BJ (cell line): ENCODE results near the gene PRR5L. TPM values are rescaled to one million over a fixed set of nuclear protein-coding genes. Genes with fewer than 3 reads are reported as not detected.

Experiments used
- CTCF ChIA-PET: fragments of 350-600 bp; formaldehyde crosslinking; extraction: SDS; loops from one replicate; lab custom pipeline; 2021; ENCODE audit warnings: antibody characterized with exemption, inconsistent platforms; lab: Yijun Ruan, JAX
- POLR2A ChIA-PET: fragments of 300-600 bp; sonication (Branson Sonifier 250); formaldehyde crosslinking; extraction: SDS; loops from one replicate; lab custom pipeline; 2021; ENCODE audit warnings: antibody characterized with exemption; lab: Charles Lee
- DNase-seq: peaks from one replicate; pipeline ENCODE4 v3.0.0-alpha.2; 2011; ENCODE audit warnings: low read depth
- H3K27me3 ChIP-seq: 2 replicates; pipeline ENCODE4 v1.6.0; 2011; ENCODE audit warnings: low read length; ENCODE audit not compliant: control insufficient read depth, insufficient read depth
- H3K36me3 ChIP-seq: 2 replicates; pipeline ENCODE4 v1.5.1; 2011; ENCODE audit warnings: low read length; ENCODE audit not compliant: control insufficient read depth, insufficient read depth
- H3K4me3 ChIP-seq: 2 replicates; pipeline ENCODE4 v1.5.1; 2011; ENCODE audit warnings: low read depth, mild to moderate bottlenecking, control low read depth, low read length
- CTCF ChIP-seq: IDR thresholded peaks from 2 replicates; pipeline ENCODE4 v1.5.1; 2011; ENCODE audit warnings: low read depth, mild to moderate bottlenecking, control low read depth, inconsistent platforms, low read length, moderate library complexity; ENCODE audit not compliant: insufficient read depth
- polyA plus RNA-seq: library from polyadenylated mRNA; depleted of rRNA; stranded (reverse); fragments of >200 nt; gene quantifications from 2 replicates; pipeline ENCODE4 v1.2.3, GENCODE V29; 2011

PRR5L gene
- polyA plus RNA-seq, 1 experiment = 13.3 TPM

GRCh38 chr11:36449561-36450096, 153.5 kb downstream of the PRR5L start:
- ChIA-PET CTCF (interaction anchor here (0.6 to 2.2 kb wide), 5 partner anchors 16 to 157 kb away, joined by 3 to 9 read pairs (median 5); no protein-coding TSS in a partner anchor), POLR2A (interaction anchor here (0.6 kb wide), 1 partner anchor 15 kb away, joined by 3 read pairs; no protein-coding TSS in a partner anchor)
- H3K4me3 ChIP-seq = no peak overlapping the region

GRCh38 chr11:36450110-36450572, 154.1 kb downstream of the PRR5L start:
- Histone ChIP-seq H3K27me3 (no peaks in the 10 kb centered on the region), H3K4me3 (no peak overlapping the region), H3K36me3 (peaks cover 6% of the 10 kb centered on the region)
- ChIA-PET POLR2A (interaction anchor here (0.6 kb wide), 1 partner anchor 15 kb away, joined by 3 read pairs; no protein-coding TSS in a partner anchor), CTCF (interaction anchor here (0.6 to 2.2 kb wide), 4 partner anchors 18 to 158 kb away, joined by 3 to 9 read pairs (median 5); no protein-coding TSS in a partner anchor)
- DNase-seq = no peak
- TF ChIP-seq CTCF = no peak

More at GRCh38 chr11:36449561-36450096, 153.5 kb downstream of the PRR5L start:
- TF ChIP-seq CTCF = no peak
- H3K36me3 ChIP-seq = peaks cover 4% of the 10 kb centered on the region
- DNase-seq = no peak
- H3K27me3 ChIP-seq = no peaks in the 10 kb centered on the region

- CTCF ChIA-PET = no interaction called here
- Histone ChIP-seq H3K27me3 (no peaks in the 10 kb centered on the region), H3K4me3 (no peak overlapping the region), H3K36me3 (peaks cover 6% of the 10 kb centered on the region)
- no peak for DNase-seq
- TF ChIP-seq CTCF = no peak
- POLR2A ChIA-PET = no interaction called here
These were observed 155.0 kb downstream of the PRR5L start for GRCh38 chr11:36451045-36451444.

GRCh38 chr11:36451681-36452080, 155.6 kb downstream of the PRR5L start:
- TF ChIP-seq CTCF = no peak
- no peak for DNase-seq
- peaks cover 6% of the 10 kb centered on the region for H3K36me3 ChIP-seq
- ChIA-PET CTCF (interaction anchor here (1.4 to 1.5 kb wide), 3 partner anchors 20 to 74 kb away, joined by 3 to 4 read pairs (median 4); no protein-coding TSS in a partner anchor), POLR2A (no interaction called here)
- no peaks in the 10 kb centered on the region for H3K27me3 ChIP-seq
- no peak overlapping the region for H3K4me3 ChIP-seq

GRCh38 chr11:36452236-36452940, 156.3 kb downstream of the PRR5L start:
- Histone ChIP-seq H3K36me3 (peaks cover 6% of the 10 kb centered on the region), H3K4me3 (no peak overlapping the region), H3K27me3 (no peaks in the 10 kb centered on the region)
- ChIA-PET POLR2A (no interaction called here), CTCF (interaction anchor here (1.1 to 1.6 kb wide), 7 partner anchors 10 to 834 kb away, joined by 3 to 4 read pairs (median 3); partner anchors contain the start of gene FJX1)
- no peak for TF ChIP-seq CTCF
- DNase-seq = no peak
